Activated naive CD4-positive, alpha-beta T cell treated with anti-CD3 and anti-CD28 coated beads for 36 hours (primary cell): ENCODE data around the gene IYD. TPM values are rescaled to one million over a fixed set of nuclear protein-coding genes. Genes with fewer than 3 reads are reported as not detected.

Experiments used
- CTCF ChIA-PET: fragments of 350-600 bp; sonication (Branson Sonifier 250); formaldehyde crosslinking; loops from one replicate; lab custom pipeline; 2021; ENCODE audit warnings: antibody characterized with exemption; lab: Charles Lee
- DNase-seq: peaks from one replicate; pipeline ENCODE4 v3.0.0-alpha.2; 2020
- H3K27ac Mint-ChIP-seq: one replicate; pipeline ENCODE4 v1.8.0; 2021; ENCODE audit warnings: mild to moderate bottlenecking, mixed read lengths
- H3K27me3 Mint-ChIP-seq: one replicate; pipeline ENCODE4 v1.8.0; 2021; ENCODE audit warnings: low read depth, mixed read lengths
- H3K36me3 Mint-ChIP-seq: one replicate; pipeline ENCODE4 v1.8.0; 2021; ENCODE audit warnings: low read depth, mixed read lengths
- H3K4me1 Mint-ChIP-seq: one replicate; pipeline ENCODE4 v1.8.0; 2021; ENCODE audit warnings: low read depth, mixed read lengths
- H3K4me3 Mint-ChIP-seq: one replicate; pipeline ENCODE4 v1.8.0; 2021; ENCODE audit warnings: mild to moderate bottlenecking, moderate library complexity, mixed read lengths
- H3K9me3 Mint-ChIP-seq: one replicate; pipeline ENCODE4 v1.8.0; 2021; ENCODE audit warnings: mixed read lengths
- intact Hi-C: fragments of 100-400 bp; cut with micrococcal nuclease; formaldehyde crosslinking; loops from one replicate; pipeline ENCODE4 v1.15.1; 2023
- total RNA-seq, 2 experiments: library from RNA; stranded (reverse); gene quantifications; one replicate each; pipeline ENCODE4 v1.2.3, GENCODE V29; 2021

Gene IYD
- not detected for total RNA-seq

GRCh38 chr6:150368762-150369161, at the start of gene IYD:
IYD (plus strand) TSS chr6:150369012; CDS start chr6:150369032, 20 bp downstream.
- no peaks in the 10 kb centered on the region for H3K36me3 Mint-ChIP-seq
- DNase-seq: no peak
- CTCF ChIA-PET: interaction anchor here (0.7 kb wide), 2 partner anchors 690 to 759 kb away, joined by 3 to 7 read pairs; no protein-coding TSS in a partner anchor
- no peaks in the 10 kb centered on the region for H3K9me3 Mint-ChIP-seq
- H3K27me3 Mint-ChIP-seq: no peaks in the 10 kb centered on the region
- no peaks in the 10 kb centered on the region for H3K4me1 Mint-ChIP-seq
- H3K27ac Mint-ChIP-seq: no peak within 1 kb of the TSS
- intact Hi-C loops: no loop called here
- no peak within 1 kb of the TSS for H3K4me3 Mint-ChIP-seq

DNA sequence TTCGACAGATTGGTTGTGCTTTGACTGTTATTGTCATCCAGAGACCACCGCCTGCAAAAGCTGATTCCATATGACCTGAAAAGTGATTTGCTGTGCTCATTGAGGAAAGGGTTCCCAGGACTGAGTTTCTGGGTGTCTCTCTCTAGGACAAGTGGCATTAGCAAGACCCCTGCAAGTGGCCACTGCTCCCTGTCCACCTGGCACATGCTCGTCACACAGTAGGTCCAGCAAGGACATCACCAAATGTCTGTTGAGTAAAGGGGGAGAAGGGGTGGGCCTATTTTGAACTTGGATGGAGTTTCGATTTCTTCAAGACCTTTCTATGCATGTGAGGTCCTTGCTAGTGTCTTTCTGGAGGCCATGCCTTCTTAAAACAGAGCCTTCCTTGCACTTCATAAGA, 48.9 kb upstream of the IYD start:
- CTCF ChIA-PET: no interaction called here
- H3K36me3 Mint-ChIP-seq: no peaks in the 10 kb centered on the region
- H3K9me3 Mint-ChIP-seq: no peaks in the 10 kb centered on the region
- H3K4me1 Mint-ChIP-seq: no peaks in the 10 kb centered on the region
- no peak overlapping the region for H3K27ac Mint-ChIP-seq
- no peak overlapping the region for H3K4me3 Mint-ChIP-seq
- intact Hi-C loops: no loop called here
- no peak for DNase-seq
- H3K27me3 Mint-ChIP-seq: peaks cover 5% of the 10 kb centered on the region

GRCh38 chr6:150320442-150320841, 48.4 kb upstream of the IYD start:
- DNase-seq: no peak

DNA sequence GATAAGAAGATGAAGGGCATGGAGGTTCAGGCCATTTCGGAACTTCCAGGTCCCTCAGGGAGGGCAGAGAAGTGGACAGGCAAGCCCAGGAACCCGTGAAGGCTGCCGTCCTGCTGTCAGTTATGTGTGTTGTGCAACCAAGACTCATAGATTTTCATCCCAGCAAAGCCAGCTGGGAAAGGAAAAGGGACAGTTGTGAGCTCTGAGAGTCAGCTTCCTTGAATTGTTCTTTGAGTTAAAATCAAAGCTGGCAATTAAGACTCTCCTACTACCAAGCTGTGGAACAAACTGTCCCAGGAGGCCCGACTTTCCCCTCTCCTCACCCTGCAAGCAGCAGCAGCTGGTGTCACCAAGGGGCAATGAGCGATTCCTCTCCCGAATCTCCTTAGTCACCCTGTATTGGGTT, 46.3 kb upstream of the IYD start:
- H3K27me3 Mint-ChIP-seq: no peaks in the 10 kb centered on the region
- intact Hi-C loops: no loop called here
- no peak overlapping the region for H3K4me3 Mint-ChIP-seq
- H3K4me1 Mint-ChIP-seq: no peaks in the 10 kb centered on the region
- H3K27ac Mint-ChIP-seq: no peak overlapping the region
- H3K36me3 Mint-ChIP-seq: no peaks in the 10 kb centered on the region
- CTCF ChIA-PET: interaction anchor here (0.9 kb wide), 1 partner anchor 14 kb away, joined by 4 read pairs; no protein-coding TSS in a partner anchor
- no peaks in the 10 kb centered on the region for H3K9me3 Mint-ChIP-seq
- DNase-seq: no peak

More at GRCh38 chr6:150320442-150320841, 48.4 kb upstream of the IYD start:
- H3K36me3 Mint-ChIP-seq: no peaks in the 10 kb centered on the region
- H3K4me1 Mint-ChIP-seq: no peaks in the 10 kb centered on the region
- H3K9me3 Mint-ChIP-seq: no peaks in the 10 kb centered on the region
- intact Hi-C loops: no loop called here
- no peak overlapping the region for H3K27ac Mint-ChIP-seq
- peaks cover 5% of the 10 kb centered on the region for H3K27me3 Mint-ChIP-seq
- CTCF ChIA-PET: no interaction called here
- H3K4me3 Mint-ChIP-seq: no peak overlapping the region

- H3K4me1 Mint-ChIP-seq: no peaks in the 10 kb centered on the region
- CTCF ChIA-PET: no interaction called here
- H3K4me3 Mint-ChIP-seq: no peak overlapping the region
- intact Hi-C loops: no loop called here
- H3K27ac Mint-ChIP-seq: no peak overlapping the region
- no peaks in the 10 kb centered on the region for H3K36me3 Mint-ChIP-seq
- H3K27me3 Mint-ChIP-seq: no peaks in the 10 kb centered on the region
- DNase-seq: no peak
- no peaks in the 10 kb centered on the region for H3K9me3 Mint-ChIP-seq
These were observed 45.6 kb upstream of the IYD start for GRCh38 chr6:150323205-150323604.

GRCh38 chr6:150324044-150324443, 44.8 kb upstream of the IYD start:
- H3K27me3 Mint-ChIP-seq: no peaks in the 10 kb centered on the region
- no peak overlapping the region for H3K27ac Mint-ChIP-seq
- CTCF ChIA-PET: interaction anchor here (0.6 to 0.7 kb wide), 2 partner anchors 478 to 1027 kb away, joined by 3 to 5 read pairs; no protein-coding TSS in a partner anchor
- intact Hi-C loops: no loop called here
- no peaks in the 10 kb centered on the region for H3K36me3 Mint-ChIP-seq
- no peak for DNase-seq
- no peaks in the 10 kb centered on the region for H3K4me1 Mint-ChIP-seq
- no peaks in the 10 kb centered on the region for H3K9me3 Mint-ChIP-seq
- no peak overlapping the region for H3K4me3 Mint-ChIP-seq

DNA sequence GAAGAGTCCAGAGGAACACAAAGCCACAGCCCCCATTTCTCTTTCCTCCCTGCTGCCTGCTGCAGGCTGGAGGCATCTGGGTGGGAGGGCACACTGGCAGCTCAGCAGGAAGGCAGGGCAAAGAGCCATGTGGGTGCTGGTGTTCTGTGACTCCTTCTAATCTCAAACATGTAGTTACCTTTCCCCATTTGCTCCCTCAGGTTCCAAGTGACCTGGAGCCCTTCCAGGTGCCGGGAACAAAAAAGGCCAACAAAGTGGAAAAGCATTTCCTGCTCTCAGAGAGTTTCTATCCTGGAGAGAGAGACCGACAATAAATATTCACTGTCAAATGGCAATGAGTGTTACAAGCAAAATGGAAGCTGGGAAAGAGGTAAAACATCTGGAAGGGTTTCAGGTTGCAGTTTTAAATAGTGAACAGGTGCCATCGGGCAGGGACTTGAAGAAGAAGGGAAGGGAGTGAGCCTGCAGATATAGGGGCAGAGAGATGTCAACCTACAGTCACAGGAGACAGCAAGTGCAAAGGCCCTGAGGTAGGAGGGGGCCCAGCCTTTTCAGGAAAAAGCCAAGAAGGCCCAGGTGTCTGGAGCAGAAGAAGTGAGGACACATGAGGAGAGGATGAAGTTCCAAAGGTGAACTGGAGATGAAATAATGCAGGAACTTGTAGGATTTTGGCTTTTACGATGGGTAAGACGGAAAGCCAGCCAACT, 43.6 kb upstream of the IYD start:
- no peak for DNase-seq
- Mint-ChIP-seq H3K27me3 (no peaks in the 10 kb centered on the region), H3K27ac (no peak overlapping the region), H3K9me3 (no peaks in the 10 kb centered on the region), H3K4me3 (no peak overlapping the region), H3K4me1 (no peaks in the 10 kb centered on the region), H3K36me3 (no peaks in the 10 kb centered on the region)
- CTCF ChIA-PET: interaction anchor here (0.5 kb wide), 1 partner anchor 60 kb away, joined by 3 read pairs; no protein-coding TSS in a partner anchor
- intact Hi-C loops: no loop called here

DNA sequence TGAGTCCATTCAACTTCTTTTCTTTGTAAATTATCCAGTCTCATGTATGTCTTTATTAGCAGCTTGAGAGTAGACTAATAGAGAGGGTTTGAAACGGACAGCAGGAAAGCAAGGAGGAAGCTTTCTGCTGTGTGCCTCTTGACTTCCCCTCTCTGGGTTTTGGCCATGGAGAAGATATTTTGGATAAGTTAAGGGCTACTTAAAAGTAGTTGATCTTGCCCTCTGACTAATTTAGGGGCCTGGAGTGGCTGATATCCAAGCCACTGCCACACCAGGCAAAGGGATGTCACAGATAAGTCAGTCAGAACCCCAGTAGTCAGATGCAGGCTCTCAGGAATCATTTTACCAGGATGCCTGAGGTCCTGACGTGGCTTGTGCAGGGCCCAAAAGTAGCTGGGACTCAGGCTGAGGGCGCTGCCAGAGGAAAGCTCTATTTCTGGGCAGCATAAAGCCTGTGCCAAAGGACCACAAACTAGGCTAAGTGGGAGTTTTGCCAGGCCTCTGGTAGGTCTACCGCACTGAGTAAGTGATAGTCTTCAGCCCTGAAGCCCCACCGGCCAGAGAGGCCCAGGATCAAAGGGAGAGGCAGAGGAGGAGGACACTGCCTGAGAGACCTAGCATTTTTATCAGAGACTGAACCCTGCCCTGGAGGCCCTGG, 41.6 kb upstream of the IYD start:
- Mint-ChIP-seq H3K4me3 (no peak overlapping the region), H3K27ac (no peak overlapping the region), H3K36me3 (no peaks in the 10 kb centered on the region), H3K27me3 (no peaks in the 10 kb centered on the region), H3K9me3 (no peaks in the 10 kb centered on the region), H3K4me1 (no peaks in the 10 kb centered on the region)
- intact Hi-C loops: no loop called here
- no peak for DNase-seq
- CTCF ChIA-PET: interaction anchor here (0.8 kb wide), 1 partner anchor 164 kb away, joined by 3 read pairs; no protein-coding TSS in a partner anchor

GRCh38 chr6:150328744-150329405, 39.9 kb upstream of the IYD start:
- no peaks in the 10 kb centered on the region for H3K27me3 Mint-ChIP-seq
- no peak overlapping the region for H3K27ac Mint-ChIP-seq
- H3K4me3 Mint-ChIP-seq: no peak overlapping the region
- intact Hi-C loops: no loop called here
- H3K36me3 Mint-ChIP-seq: no peaks in the 10 kb centered on the region
- no peaks in the 10 kb centered on the region for H3K9me3 Mint-ChIP-seq
- CTCF ChIA-PET: no interaction called here
- no peaks in the 10 kb centered on the region for H3K4me1 Mint-ChIP-seq
- no peak for DNase-seq

DNA sequence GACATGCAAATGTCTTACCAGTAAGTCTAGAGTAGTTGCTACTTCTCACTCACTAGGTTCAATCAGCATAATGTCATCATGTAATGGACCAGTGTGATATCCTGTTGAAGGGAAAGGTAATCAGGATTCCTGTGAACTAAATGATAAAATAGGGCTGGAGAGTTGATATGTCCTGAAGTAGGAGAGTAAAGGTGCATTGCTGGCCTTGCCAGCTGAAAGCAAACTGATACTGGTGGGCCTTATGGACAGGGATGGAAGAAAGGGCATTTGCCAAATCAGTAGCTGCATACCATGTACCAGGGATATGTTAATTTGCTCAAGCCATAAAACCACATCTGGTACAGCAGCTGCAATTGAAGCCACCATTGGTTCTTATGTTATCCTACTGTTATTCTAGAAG, 37.5 kb upstream of the IYD start:
- CTCF ChIA-PET: interaction anchor here (1.2 kb wide), 1 partner anchor 250 kb away, joined by 4 read pairs; no protein-coding TSS in a partner anchor
- intact Hi-C loops: no loop called here
- H3K4me3 Mint-ChIP-seq: no peak overlapping the region
- peaks cover 2% of the 10 kb centered on the region for H3K27me3 Mint-ChIP-seq
- no peaks in the 10 kb centered on the region for H3K9me3 Mint-ChIP-seq
- H3K27ac Mint-ChIP-seq: no peak overlapping the region
- no peak for DNase-seq
- H3K4me1 Mint-ChIP-seq: no peaks in the 10 kb centered on the region
- no peaks in the 10 kb centered on the region for H3K36me3 Mint-ChIP-seq

- CTCF ChIA-PET: no interaction called here
- Mint-ChIP-seq H3K36me3 (no peaks in the 10 kb centered on the region), H3K4me1 (no peaks in the 10 kb centered on the region), H3K4me3 (no peak overlapping the region), H3K27me3 (peaks cover 2% of the 10 kb centered on the region), H3K9me3 (no peaks in the 10 kb centered on the region), H3K27ac (no peak overlapping the region)
- intact Hi-C loops: no loop called here
- no peak for DNase-seq
These were observed 35.8 kb upstream of the IYD start for GRCh38 chr6:150332939-150333584.

GRCh38 chr6:150333585-150333941, 35.2 kb upstream of the IYD start:
- Mint-ChIP-seq H3K4me3 (no peak overlapping the region), H3K9me3 (no peaks in the 10 kb centered on the region), H3K4me1 (no peaks in the 10 kb centered on the region), H3K27me3 (peaks cover 2% of the 10 kb centered on the region), H3K27ac (no peak overlapping the region), H3K36me3 (no peaks in the 10 kb centered on the region)
- intact Hi-C loops: no loop called here
- DNase-seq: no peak
- CTCF ChIA-PET: no interaction called here
